Measurements from ENCODE around the gene TNFRSF18.

TNFRSF18 gene

GRCh38 chr1:1164701-1165451, 41.5 kb downstream of the TNFRSF18 start:
- H3K9ac ChIP-seq (ENCODE audit: insufficient read length, low read depth), result no peak overlapping the region
- H3K4me1 ChIP-seq (ENCODE audit: insufficient read depth, insufficient read length), result peaks cover 4% of the 10 kb centered on the region
- H3K27me3 ChIP-seq (ENCODE audit: insufficient read depth, insufficient read length), result no peaks in the 10 kb centered on the region
- no peaks in the 10 kb centered on the region for H3K36me3 ChIP-seq (ENCODE audit: insufficient read depth, insufficient read length, low read length)
- TF ChIP-seq SUZ12 (IDR thresholded peaks at IDR 0.05; ENCODE audit: extremely low read depth, insufficient read depth, insufficient read length) (no peak), ZNF274 (IDR thresholded peaks at IDR 0.05; ENCODE audit: low read depth, low read length) (no peak), YY1 (IDR thresholded peaks at IDR 0.05; ENCODE audit: insufficient read depth, insufficient read length) (no peak)
- no peak for DNase-seq (ENCODE audit: low read depth, low spot score)
- H3K9me3 ChIP-seq (ENCODE audit: insufficient read depth, low read length), result no peaks in the 10 kb centered on the region
- H3K4me3 ChIP-seq (ENCODE audit: insufficient read length, low read depth), result no peak overlapping the region

GRCh38 chr1:1164361-1164700, 42.1 kb downstream of the TNFRSF18 start:
- Histone ChIP-seq H3K9ac (ENCODE audit: insufficient read length, low read depth) (no peak overlapping the region), H3K36me3 (ENCODE audit: insufficient read depth, insufficient read length, low read length) (no peaks in the 10 kb centered on the region), H3K27me3 (ENCODE audit: insufficient read depth, insufficient read length) (no peaks in the 10 kb centered on the region), H3K9me3 (ENCODE audit: insufficient read depth, low read length) (no peaks in the 10 kb centered on the region), H3K4me3 (ENCODE audit: insufficient read length, low read depth) (no peak overlapping the region), H3K4me1 (ENCODE audit: insufficient read depth, insufficient read length) (peaks cover under 1% of the 10 kb centered on the region)
- TF ChIP-seq YY1 (IDR thresholded peaks at IDR 0.05; ENCODE audit: insufficient read depth, insufficient read length) (no peak), SUZ12 (IDR thresholded peaks at IDR 0.05; ENCODE audit: extremely low read depth, insufficient read depth, insufficient read length) (no peak), ZNF274 (IDR thresholded peaks at IDR 0.05; ENCODE audit: low read depth, low read length) (no peak)
- DNase-seq (ENCODE audit: low read depth, low spot score), result no peak

DNA sequence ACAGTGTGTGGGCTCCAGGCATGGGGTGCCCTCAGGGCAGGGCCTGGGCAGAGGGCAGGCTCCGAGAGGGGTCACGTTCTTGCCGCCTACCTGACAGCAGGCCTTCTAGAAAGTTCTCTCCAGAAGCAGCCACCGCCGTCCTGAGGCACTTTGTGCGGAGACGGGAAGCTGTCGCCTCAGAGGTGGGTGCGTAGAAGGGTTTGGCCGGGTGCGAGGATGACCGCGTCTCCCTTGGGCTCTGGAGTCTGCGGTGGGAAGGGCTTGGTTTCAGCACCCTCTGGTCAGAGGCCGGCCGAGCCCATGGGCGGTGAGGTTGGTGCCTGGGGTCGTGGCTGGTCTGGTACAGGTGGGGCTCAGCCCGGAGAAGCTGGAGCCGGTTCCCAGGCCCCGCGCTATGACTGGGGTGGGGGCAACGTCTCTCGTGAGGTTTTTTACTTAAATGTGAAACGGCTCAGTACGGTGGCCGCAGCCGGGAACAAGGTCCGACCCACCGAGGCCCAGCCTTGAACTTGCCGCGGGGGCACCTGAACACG, 42.8 kb downstream of the TNFRSF18 start:
- H3K4me3 ChIP-seq (ENCODE audit: insufficient read length, low read depth), result no peak overlapping the region
- no peaks in the 10 kb centered on the region for H3K27me3 ChIP-seq (ENCODE audit: insufficient read depth, insufficient read length)
- no peaks in the 10 kb centered on the region for H3K4me1 ChIP-seq (ENCODE audit: insufficient read depth, insufficient read length)

DNA sequence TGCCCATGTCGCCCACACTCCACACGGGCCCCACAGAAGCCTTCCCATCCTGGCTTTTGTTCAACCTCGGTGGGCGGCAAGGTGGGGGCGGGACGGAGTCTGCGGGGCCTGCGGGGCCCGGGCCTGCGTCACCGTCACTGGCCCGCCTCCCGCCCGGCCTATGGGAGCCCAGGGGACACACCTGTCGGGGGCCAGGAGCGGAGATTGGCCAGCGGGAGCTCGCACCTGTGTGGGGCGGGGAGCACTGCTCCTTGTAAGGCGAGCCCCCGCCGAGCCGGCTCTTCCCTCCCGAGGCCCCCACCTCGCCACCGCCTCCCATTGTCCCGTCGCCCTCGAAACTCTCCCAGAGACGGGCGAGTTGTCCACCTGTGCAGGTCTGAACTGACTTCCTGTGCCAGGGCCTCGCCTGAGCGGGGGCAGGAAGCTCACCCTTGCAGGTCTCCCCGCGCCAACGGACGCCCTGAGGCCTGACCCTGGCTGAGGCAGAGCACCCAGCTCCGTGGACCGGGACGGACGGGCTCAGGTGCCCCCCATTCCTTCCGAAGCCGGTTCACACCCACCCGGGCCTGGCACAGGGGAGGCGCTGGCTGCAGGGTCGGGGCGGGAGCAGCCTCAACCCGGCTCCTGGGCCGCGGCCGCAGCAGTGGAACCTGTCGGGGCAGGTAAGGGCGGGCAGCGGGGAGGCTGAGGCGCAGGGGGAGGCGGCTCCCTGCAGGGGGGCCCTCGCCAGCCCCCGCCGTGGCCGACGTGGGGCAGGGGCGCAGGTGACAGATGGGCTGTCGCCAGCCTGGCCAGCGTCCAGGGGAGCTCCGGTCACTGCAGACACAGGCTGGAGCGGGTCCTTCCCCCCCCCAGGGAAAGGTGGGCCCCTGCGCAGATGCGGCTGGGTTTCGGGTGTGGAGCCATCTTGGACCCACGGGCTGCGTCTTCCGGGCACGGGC, 43.5 kb downstream of the TNFRSF18 start:
- no peaks in the 10 kb centered on the region for H3K27me3 ChIP-seq (ENCODE audit: insufficient read depth, insufficient read length)
- H3K36me3 ChIP-seq (ENCODE audit: insufficient read depth, insufficient read length, low read length), result no peaks in the 10 kb centered on the region
- no peak overlapping the region for H3K4me3 ChIP-seq (ENCODE audit: insufficient read length, low read depth)
- H3K9me3 ChIP-seq (ENCODE audit: insufficient read depth, low read length), result no peaks in the 10 kb centered on the region
- H3K4me1 ChIP-seq (ENCODE audit: insufficient read depth, insufficient read length), result no peaks in the 10 kb centered on the region
- no peak for DNase-seq (ENCODE audit: low read depth, low spot score)
- TF ChIP-seq SUZ12 (IDR thresholded peaks at IDR 0.05; ENCODE audit: extremely low read depth, insufficient read depth, insufficient read length), result no peak
- TF ChIP-seq ZNF274 (IDR thresholded peaks at IDR 0.05; ENCODE audit: low read depth, low read length), result no peak
- no peak for TF ChIP-seq YY1 (IDR thresholded peaks at IDR 0.05; ENCODE audit: insufficient read depth, insufficient read length)
- H3K9ac ChIP-seq (ENCODE audit: insufficient read length, low read depth), result no peak overlapping the region

More for the DNA sequence above, 42.8 kb downstream of the TNFRSF18 start:
- no peak for TF ChIP-seq SUZ12 (IDR thresholded peaks at IDR 0.05; ENCODE audit: extremely low read depth, insufficient read depth, insufficient read length)
- TF ChIP-seq ZNF274 (IDR thresholded peaks at IDR 0.05; ENCODE audit: low read depth, low read length), result no peak
- no peak for TF ChIP-seq YY1 (IDR thresholded peaks at IDR 0.05; ENCODE audit: insufficient read depth, insufficient read length)
- DNase-seq (ENCODE audit: low read depth, low spot score), result no peak
- Histone ChIP-seq H3K9ac (ENCODE audit: insufficient read length, low read depth) (no peak overlapping the region), H3K9me3 (ENCODE audit: insufficient read depth, low read length) (no peaks in the 10 kb centered on the region), H3K36me3 (ENCODE audit: insufficient read depth, insufficient read length, low read length) (no peaks in the 10 kb centered on the region)

GRCh38 chr1:1161683-1162079, 44.7 kb downstream of the TNFRSF18 start:
- H3K9me3 ChIP-seq (ENCODE audit: insufficient read depth, low read length), result no peaks in the 10 kb centered on the region
- H3K4me3 ChIP-seq (ENCODE audit: insufficient read length, low read depth), result no peak overlapping the region
- no peaks in the 10 kb centered on the region for H3K4me1 ChIP-seq (ENCODE audit: insufficient read depth, insufficient read length)
- no peaks in the 10 kb centered on the region for H3K27me3 ChIP-seq (ENCODE audit: insufficient read depth, insufficient read length)
- DNase-seq (ENCODE audit: low read depth, low spot score), result no peak
- TF ChIP-seq ZNF274 (IDR thresholded peaks at IDR 0.05; ENCODE audit: low read depth, low read length) (no peak), YY1 (IDR thresholded peaks at IDR 0.05; ENCODE audit: insufficient read depth, insufficient read length) (no peak), SUZ12 (IDR thresholded peaks at IDR 0.05; ENCODE audit: extremely low read depth, insufficient read depth, insufficient read length) (no peak)
- H3K9ac ChIP-seq (ENCODE audit: insufficient read length, low read depth), result no peak overlapping the region
- H3K36me3 ChIP-seq (ENCODE audit: insufficient read depth, insufficient read length, low read length), result no peaks in the 10 kb centered on the region

DNA sequence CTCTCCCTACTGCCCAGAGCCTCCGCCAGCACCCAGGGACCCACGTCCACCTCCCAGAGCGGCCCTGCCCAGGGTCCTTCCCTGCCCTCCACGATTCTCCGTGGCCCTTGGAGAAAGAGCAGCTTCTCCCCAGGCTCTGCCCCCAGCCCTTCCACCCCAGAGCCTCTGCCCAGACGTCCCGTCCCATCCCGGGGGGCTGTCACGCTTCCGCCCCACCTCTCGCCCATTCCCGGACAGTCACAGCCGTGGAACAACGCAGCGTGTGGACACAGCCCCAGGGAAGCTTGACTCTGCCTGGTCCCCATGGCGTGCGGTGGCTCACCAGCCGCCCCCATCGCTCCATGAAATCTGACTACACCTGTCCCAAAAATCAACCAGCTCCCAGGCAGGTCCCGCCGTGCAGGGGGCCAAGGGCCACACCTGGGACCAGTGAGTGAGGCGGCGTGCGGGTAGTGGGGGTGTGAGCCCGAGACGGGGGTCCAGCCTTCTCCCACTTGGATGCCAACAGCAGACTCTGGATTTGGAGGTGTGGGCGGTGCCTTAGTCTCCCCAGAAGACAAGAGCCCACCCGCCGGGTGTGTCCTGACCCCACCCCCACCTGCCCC, 45.2 kb downstream of the TNFRSF18 start:
- TF ChIP-seq YY1 (IDR thresholded peaks at IDR 0.05; ENCODE audit: insufficient read depth, insufficient read length) (no peak), ZNF274 (IDR thresholded peaks at IDR 0.05; ENCODE audit: low read depth, low read length) (no peak), SUZ12 (IDR thresholded peaks at IDR 0.05; ENCODE audit: extremely low read depth, insufficient read depth, insufficient read length) (no peak)
- no peaks in the 10 kb centered on the region for H3K4me1 ChIP-seq (ENCODE audit: insufficient read depth, insufficient read length)
- no peak for DNase-seq (ENCODE audit: low read depth, low spot score)
- H3K9me3 ChIP-seq (ENCODE audit: insufficient read depth, low read length), result no peaks in the 10 kb centered on the region
- no peaks in the 10 kb centered on the region for H3K36me3 ChIP-seq (ENCODE audit: insufficient read depth, insufficient read length, low read length)
- no peak overlapping the region for H3K9ac ChIP-seq (ENCODE audit: insufficient read length, low read depth)
- no peaks in the 10 kb centered on the region for H3K27me3 ChIP-seq (ENCODE audit: insufficient read depth, insufficient read length)
- H3K4me3 ChIP-seq (ENCODE audit: insufficient read length, low read depth), result no peak overlapping the region
